Cardiac fibroblast (primary cell): ENCODE data around the gene MGMT.
A peak's percentile ranks its signal among the peaks of the same experiment; 100 is the strongest.

Experiments used
- DNase-seq, 2 donors: peaks; one replicate each; pipeline versions ENCODE4 v3.0.0 to v3.0.0-alpha.2; 2010; ENCODE audit warnings: low read depth in 2 of 2
- H3K4me3 ChIP-seq, 2 donors: replicated peaks in 1 of 2; 1 replicate in 1 of 2; 2 replicates in 1 of 2; pipeline ENCODE4 v1.5.1; 2011; ENCODE audit warnings: low read depth in 2 of 2, low read length in 2 of 2, mild to moderate bottlenecking in 2 of 2, moderate library complexity in 1 of 2
- TF ChIP-seq, protein P1 (sequence below): IDR thresholded peaks from one replicate; pipeline ENCODE4 v1.5.1; 2011; ENCODE audit warnings: low read depth, mild to moderate bottlenecking, low read length, inconsistent platforms

Gene MGMT

DNA sequence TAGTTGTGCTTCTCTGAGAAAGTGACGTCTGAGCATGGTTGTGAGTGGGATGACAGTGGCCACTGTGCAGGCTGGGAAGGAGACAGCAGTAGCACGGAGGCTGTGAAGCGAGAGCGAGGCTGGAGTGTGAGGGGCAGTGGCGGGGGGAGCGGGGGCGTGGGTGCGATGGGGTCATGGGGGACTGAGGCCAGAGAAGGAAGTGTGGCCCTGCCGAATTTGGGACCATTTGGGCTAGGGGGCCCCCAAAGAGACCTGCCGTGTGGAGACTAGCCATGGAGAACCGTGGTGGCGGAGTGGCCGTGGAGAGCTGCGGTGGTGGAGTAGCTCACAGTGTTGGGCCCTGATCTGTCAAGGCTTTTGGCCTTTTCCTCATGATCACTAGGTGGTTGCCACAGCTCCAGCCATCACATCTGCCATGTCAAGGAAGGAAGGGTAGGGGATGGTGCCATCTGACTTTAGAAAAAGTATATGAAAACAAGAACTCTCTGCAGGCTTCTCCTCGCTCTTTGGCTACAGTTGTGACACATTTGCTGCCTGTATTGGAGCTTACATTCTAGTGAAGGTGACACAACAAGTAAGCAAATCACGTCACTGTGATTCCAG, 61.4 kb downstream of the MGMT start:
- TF ChIP-seq, protein P1, sequence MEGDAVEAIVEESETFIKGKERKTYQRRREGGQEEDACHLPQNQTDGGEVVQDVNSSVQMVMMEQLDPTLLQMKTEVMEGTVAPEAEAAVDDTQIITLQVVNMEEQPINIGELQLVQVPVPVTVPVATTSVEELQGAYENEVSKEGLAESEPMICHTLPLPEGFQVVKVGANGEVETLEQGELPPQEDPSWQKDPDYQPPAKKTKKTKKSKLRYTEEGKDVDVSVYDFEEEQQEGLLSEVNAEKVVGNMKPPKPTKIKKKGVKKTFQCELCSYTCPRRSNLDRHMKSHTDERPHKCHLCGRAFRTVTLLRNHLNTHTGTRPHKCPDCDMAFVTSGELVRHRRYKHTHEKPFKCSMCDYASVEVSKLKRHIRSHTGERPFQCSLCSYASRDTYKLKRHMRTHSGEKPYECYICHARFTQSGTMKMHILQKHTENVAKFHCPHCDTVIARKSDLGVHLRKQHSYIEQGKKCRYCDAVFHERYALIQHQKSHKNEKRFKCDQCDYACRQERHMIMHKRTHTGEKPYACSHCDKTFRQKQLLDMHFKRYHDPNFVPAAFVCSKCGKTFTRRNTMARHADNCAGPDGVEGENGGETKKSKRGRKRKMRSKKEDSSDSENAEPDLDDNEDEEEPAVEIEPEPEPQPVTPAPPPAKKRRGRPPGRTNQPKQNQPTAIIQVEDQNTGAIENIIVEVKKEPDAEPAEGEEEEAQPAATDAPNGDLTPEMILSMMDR: no peak
- DNase-seq: no peak
- H3K4me3 ChIP-seq: no peak overlapping the region

DNA sequence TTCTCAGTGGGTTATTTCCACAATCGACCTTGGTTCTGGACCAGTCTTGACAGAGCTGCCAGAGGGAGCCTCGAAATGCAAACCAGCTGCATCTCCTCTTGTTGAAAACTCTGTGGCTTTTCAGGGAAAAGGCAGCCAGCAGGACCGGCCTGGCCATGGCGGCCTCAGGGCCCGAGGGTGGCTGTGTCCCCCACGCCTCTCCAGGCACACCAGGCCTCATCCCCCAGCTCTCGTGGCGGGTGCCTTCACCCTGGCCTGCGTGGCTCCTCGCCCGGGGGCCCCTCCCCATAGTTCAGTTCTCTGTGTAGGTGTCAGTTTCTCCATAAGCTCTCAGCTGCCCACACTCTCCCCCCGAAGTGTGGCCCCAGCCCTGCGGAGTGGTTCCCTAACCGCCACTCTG, 63.5 kb downstream of the MGMT start:
- DNase-seq: no peak
- H3K4me3 ChIP-seq: no peak overlapping the region
- TF ChIP-seq, protein P1: no peak

DNA sequence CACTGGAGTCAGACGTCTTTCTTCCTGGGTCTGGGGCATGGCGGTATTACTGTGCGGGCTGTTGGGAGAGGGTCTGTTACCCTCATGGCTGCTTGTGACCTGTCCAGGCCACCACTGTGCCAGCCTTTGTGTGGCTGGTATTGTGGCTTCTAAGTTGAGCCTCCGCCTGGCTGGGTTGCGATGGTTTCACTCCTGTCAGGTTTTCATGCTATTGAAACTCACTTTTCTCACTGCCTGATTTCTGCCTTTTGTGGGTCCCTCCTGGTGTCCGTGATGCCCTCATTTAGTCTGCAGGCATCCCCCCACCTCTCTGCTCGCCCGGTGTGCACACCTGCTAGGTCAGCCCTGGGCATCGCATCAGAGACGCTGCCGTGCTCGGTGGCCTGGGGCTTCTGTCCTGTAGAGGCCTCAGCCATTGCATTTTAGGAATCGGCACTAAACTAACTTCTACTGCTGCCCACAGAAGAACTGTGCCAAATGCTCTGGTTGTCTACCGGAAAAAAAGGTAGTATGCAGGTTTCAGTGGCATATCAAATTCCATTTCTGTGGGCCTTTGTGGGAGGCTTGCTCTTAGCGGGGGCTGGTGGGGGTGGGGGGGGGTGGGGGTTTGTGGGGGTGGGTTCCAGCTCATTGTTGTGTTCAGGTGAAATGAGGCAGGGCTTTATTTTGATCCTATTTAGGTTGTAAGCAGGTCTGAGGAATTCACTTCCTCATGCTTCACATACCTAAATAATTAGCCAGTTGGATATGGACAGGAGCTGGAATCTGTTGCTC, 64.3 kb downstream of the MGMT start:
- no peak overlapping the region for H3K4me3 ChIP-seq
- DNase-seq: peak; percentile 63 to 70
- TF ChIP-seq, protein P1: no peak

DNA sequence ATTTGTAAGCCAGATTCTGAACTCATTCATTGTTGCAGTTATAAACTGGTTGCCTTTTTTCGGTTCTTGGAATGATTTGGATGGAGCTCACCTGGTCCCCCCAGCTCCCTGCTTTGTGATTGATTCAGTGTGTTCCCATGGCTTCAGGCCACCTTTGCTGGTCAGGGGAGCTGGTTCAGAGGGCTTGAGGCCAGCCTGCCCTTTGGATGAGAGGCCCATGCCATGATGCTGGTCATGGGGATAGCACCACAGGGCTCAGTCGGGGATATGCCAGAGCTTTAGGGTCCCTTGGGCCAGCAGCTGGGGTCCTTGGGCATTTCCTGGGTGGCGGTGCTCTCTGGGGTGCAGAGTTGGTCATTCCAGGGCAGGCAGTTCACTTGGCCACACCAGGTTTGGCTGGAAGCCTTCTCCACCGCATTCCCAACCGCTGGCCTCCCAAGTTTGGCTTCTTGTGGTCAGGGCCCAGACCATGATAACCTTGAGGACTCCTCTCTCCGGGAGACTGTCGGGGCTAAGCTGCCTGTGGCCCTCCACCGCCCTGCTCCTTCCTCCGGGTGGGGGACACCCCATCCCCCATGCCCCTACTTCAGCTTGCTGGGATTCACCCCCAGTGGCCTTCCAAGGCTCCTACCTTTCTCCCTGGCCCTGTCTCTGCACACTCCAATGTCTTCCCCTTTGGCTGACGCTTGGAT, 65.1 kb downstream of the MGMT start:
- peak; percentile 21 to 22 for DNase-seq
- TF ChIP-seq, protein P1: no peak
- no peak overlapping the region for H3K4me3 ChIP-seq

DNA sequence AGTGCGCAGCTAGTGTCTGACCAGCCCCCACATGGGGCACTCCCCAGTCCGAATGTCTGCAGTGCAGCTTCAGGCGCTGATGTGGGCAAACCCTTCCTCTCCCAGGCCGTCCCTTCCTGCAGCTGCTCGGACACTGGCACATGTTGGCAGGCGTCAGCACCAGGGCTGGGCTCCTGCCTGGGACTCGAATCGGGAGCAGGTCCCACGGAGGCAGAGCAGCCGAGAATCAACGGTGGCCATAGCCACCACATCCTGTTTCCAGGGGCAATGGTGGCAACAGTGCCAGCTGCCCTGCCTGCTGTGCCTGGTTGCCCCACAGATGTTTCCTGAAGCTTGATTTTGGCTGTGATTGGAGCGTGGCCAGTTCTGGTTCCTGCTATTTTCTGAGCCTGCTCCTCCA, 65.8 kb downstream of the MGMT start:
- DNase-seq: no peak
- TF ChIP-seq, protein P1: no peak
- H3K4me3 ChIP-seq: no peak overlapping the region

DNA sequence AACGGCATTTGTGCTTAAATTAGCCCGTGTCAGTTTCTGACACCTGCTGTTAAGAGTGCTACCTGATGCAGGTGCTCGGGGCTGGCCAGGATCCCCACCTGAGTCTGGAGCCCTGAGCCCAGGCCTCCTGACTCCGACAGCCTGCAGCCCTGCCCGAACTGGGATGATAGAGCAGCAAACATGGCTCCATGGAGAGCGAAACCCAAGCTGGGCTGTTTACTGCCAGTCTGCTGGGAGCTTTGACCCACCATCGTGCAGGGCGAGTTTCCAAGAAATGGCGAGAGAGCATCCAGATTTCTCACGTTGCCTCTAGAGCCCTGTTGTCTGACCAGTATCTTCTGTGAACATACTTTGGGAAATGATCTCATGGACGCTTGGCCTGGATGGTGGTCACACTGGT, 66.2 kb downstream of the MGMT start:
- DNase-seq: no peak
- no peak overlapping the region for H3K4me3 ChIP-seq

More for the DNA sequence above, 66.2 kb downstream of the MGMT start:
- TF ChIP-seq, protein P1: no peak
